ENCODE data around the gene NFATC1. TPM values are rescaled to one million over a fixed set of nuclear protein-coding genes. Genes with fewer than 3 reads are reported as not detected.

NFATC1 gene
- total and polyA plus RNA-seq, 2 donors: 5.4 to 23.8 TPM

GRCh38 chr18:79360933-79361332, 34.8 kb upstream of the NFATC1 start:
- Histone ChIP-seq H3K4me1 (ENCODE audit: control insufficient read depth in 2 of 2, insufficient read depth in 2 of 2, low read length in 2 of 2) (no peaks in the 10 kb centered on the region), H3K27ac (ENCODE audit: low read depth in 1 of 2, low read length in 1 of 2) (no peak overlapping the region), H3K27me3 (ENCODE audit: control insufficient read depth in 2 of 2, insufficient read depth in 1 of 2, low read length in 1 of 2) (no peaks in the 10 kb centered on the region), H3K36me3 (ENCODE audit: control insufficient read depth in 2 of 2, insufficient read depth in 2 of 2, low read length in 1 of 2) (peaks cover 21 to 22% of the 10 kb centered on the region in 2 donors), H3K4me3 (ENCODE audit: low read length in 2 of 2) (no peak overlapping the region), H3K9me3 (ENCODE audit: control insufficient read depth in 2 of 2, insufficient read depth in 1 of 2, low read length in 1 of 2) (no peaks in the 10 kb centered on the region)
- no peak for DNase-seq (ENCODE audit: low read depth in 6 of 9, low spot score in 9 of 9)
- 97% methylated on average over 12 of the region's 12 CpGs for WGBS

DNA sequence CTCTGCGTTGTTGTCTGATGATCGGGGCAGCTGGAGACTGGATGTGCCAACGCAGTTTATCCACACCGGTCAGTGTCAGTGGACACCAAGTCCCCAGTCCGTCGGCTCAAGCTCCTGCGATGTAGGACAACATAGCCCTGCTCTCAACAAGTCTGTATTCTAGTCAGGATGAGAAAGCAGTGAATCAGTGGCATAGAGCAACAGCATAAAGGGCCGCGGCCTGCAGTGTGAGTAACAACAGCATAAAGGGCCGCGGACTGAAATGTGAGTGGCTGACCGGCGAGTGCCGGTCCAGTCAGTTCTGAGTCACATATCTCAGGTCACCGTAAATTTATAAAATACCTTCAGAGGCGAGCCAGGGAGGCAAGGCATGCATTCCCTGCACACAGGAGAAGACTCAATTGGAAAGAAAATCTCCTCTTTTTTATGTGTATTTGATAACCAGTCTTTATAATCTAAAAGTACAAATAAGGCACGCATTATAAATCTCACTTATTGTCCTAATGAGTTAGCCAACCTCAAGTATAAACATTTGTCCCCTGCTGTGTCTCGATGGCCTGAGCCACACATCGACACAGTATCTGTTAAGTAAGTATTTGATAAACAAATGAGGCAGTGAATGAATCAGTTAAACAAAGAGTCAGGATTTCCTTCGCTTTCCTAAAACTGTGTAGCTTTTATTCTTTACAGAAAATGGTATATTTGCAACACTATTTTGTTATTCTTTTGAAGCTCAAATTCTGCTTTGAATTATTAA, 33.8 kb upstream of the NFATC1 start:
- WGBS: 92% methylated on average over 20 of the region's 20 CpGs
- Histone ChIP-seq H3K9me3 (ENCODE audit: control insufficient read depth in 2 of 2, insufficient read depth in 1 of 2, low read length in 1 of 2) (no peaks in the 10 kb centered on the region), H3K4me3 (ENCODE audit: low read length in 2 of 2) (no peak overlapping the region), H3K27me3 (ENCODE audit: control insufficient read depth in 2 of 2, insufficient read depth in 1 of 2, low read length in 1 of 2) (no peaks in the 10 kb centered on the region), H3K27ac (ENCODE audit: low read depth in 1 of 2, low read length in 1 of 2) (no peak overlapping the region), H3K36me3 (ENCODE audit: control insufficient read depth in 2 of 2, insufficient read depth in 2 of 2, low read length in 1 of 2) (peaks cover 21 to 22% of the 10 kb centered on the region in 2 donors), H3K4me1 (ENCODE audit: control insufficient read depth in 2 of 2, insufficient read depth in 2 of 2, low read length in 2 of 2) (no peaks in the 10 kb centered on the region)
- DNase-seq (ENCODE audit: low read depth in 6 of 9, low spot score in 9 of 9): no peak

DNA sequence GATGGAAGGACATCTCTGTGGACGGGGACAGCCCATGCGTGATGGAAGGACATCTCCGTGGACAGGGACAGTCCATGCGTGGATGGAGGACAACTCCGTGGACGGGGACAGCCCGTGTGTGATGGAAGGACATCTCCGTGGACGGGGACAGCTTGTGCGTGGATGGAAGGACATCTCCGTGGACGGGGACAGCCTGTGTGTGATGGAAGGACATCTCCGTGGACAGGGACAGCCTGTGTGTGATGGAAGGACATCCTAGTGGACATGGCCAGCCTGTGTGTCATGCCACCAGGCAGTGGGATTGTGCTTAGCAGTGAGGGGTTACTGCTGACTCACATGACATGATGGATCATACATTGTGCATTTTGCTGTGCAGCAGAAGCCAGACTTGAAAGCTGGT, 30.0 kb upstream of the NFATC1 start:
- H3K4me3 ChIP-seq (ENCODE audit: low read length in 2 of 2): no peak overlapping the region
- H3K9me3 ChIP-seq (ENCODE audit: control insufficient read depth in 2 of 2, insufficient read depth in 1 of 2, low read length in 1 of 2): no peaks in the 10 kb centered on the region
- no peak overlapping the region for H3K27ac ChIP-seq (ENCODE audit: low read depth in 1 of 2, low read length in 1 of 2)
- no peaks in the 10 kb centered on the region for H3K27me3 ChIP-seq (ENCODE audit: control insufficient read depth in 2 of 2, insufficient read depth in 1 of 2, low read length in 1 of 2)
- peaks cover 9 to 25% of the 10 kb centered on the region in 2 donors for H3K36me3 ChIP-seq (ENCODE audit: control insufficient read depth in 2 of 2, insufficient read depth in 2 of 2, low read length in 1 of 2)
- no peak for DNase-seq (ENCODE audit: low read depth in 6 of 9, low spot score in 9 of 9)
- H3K4me1 ChIP-seq (ENCODE audit: control insufficient read depth in 2 of 2, insufficient read depth in 2 of 2, low read length in 2 of 2): peaks cover 0 to 5% of the 10 kb centered on the region in 2 donors
- WGBS: 97% methylated on average over 13 of the region's 13 CpGs

- H3K27me3 ChIP-seq (ENCODE audit: control insufficient read depth in 2 of 2, insufficient read depth in 1 of 2, low read length in 1 of 2): no peaks in the 10 kb centered on the region
- peaks cover 9 to 24% of the 10 kb centered on the region in 2 donors for H3K36me3 ChIP-seq (ENCODE audit: control insufficient read depth in 2 of 2, insufficient read depth in 2 of 2, low read length in 1 of 2)
- DNase-seq (ENCODE audit: low read depth in 6 of 9, low spot score in 9 of 9): no peak
- H3K27ac ChIP-seq (ENCODE audit: low read depth in 1 of 2, low read length in 1 of 2): no peak overlapping the region
- no peak overlapping the region for H3K4me3 ChIP-seq (ENCODE audit: low read length in 2 of 2)
- H3K9me3 ChIP-seq (ENCODE audit: control insufficient read depth in 2 of 2, insufficient read depth in 1 of 2, low read length in 1 of 2): no peaks in the 10 kb centered on the region
- peaks cover 2 to 6% of the 10 kb centered on the region in 2 donors for H3K4me1 ChIP-seq (ENCODE audit: control insufficient read depth in 2 of 2, insufficient read depth in 2 of 2, low read length in 2 of 2)
- WGBS: 94% methylated on average over 29 of the region's 29 CpGs
Observed at GRCh38 chr18:79366177-79367094, 29.3 kb upstream of the NFATC1 start.

DNA sequence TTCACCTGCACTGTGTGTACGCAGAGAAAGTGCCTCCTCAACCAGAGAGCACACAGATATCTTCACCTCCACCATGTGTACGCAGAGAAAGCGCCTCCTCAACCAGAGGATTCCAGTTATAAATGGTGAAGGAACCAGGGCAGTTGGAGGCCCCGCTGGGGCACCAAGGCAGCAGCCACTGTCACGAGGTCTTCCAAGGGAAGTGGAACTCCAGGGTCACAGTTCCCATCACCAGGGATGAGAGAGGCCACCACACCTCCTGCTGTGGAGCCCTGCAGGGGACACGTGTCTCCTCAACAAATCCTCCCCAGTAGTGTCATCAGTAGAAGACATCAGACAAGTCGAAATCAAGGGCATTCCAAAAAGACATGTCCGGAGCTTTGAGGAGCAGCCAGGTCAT, 28.2 kb upstream of the NFATC1 start:
- DNase-seq (ENCODE audit: low read depth in 6 of 9, low spot score in 9 of 9): no peak
- H3K27me3 ChIP-seq (ENCODE audit: control insufficient read depth in 2 of 2, insufficient read depth in 1 of 2, low read length in 1 of 2): no peaks in the 10 kb centered on the region
- H3K36me3 ChIP-seq (ENCODE audit: control insufficient read depth in 2 of 2, insufficient read depth in 2 of 2, low read length in 1 of 2): peaks cover 5 to 20% of the 10 kb centered on the region in 2 donors
- no peaks in the 10 kb centered on the region for H3K9me3 ChIP-seq (ENCODE audit: control insufficient read depth in 2 of 2, insufficient read depth in 1 of 2, low read length in 1 of 2)
- H3K27ac ChIP-seq (ENCODE audit: low read depth in 1 of 2, low read length in 1 of 2): no peak overlapping the region
- 99% methylated on average over 8 of the region's 8 CpGs for WGBS
- no peak overlapping the region for H3K4me3 ChIP-seq (ENCODE audit: low read length in 2 of 2)
- H3K4me1 ChIP-seq (ENCODE audit: control insufficient read depth in 2 of 2, insufficient read depth in 2 of 2, low read length in 2 of 2): peaks cover 6 to 10% of the 10 kb centered on the region in 2 donors

GRCh38 chr18:79367989-79368388, 27.7 kb upstream of the NFATC1 start:
- Histone ChIP-seq H3K4me1 (ENCODE audit: control insufficient read depth in 2 of 2, insufficient read depth in 2 of 2, low read length in 2 of 2) (peaks cover 6 to 10% of the 10 kb centered on the region in 2 donors), H3K36me3 (ENCODE audit: control insufficient read depth in 2 of 2, insufficient read depth in 2 of 2, low read length in 1 of 2) (peaks cover 5 to 20% of the 10 kb centered on the region in 2 donors), H3K9me3 (ENCODE audit: control insufficient read depth in 2 of 2, insufficient read depth in 1 of 2, low read length in 1 of 2) (no peaks in the 10 kb centered on the region), H3K27ac (ENCODE audit: low read depth in 1 of 2, low read length in 1 of 2) (no peak overlapping the region), H3K4me3 (ENCODE audit: low read length in 2 of 2) (no peak overlapping the region), H3K27me3 (ENCODE audit: control insufficient read depth in 2 of 2, insufficient read depth in 1 of 2, low read length in 1 of 2) (no peaks in the 10 kb centered on the region)
- WGBS: 89% methylated on average over 18 of the region's 18 CpGs
- DNase-seq (ENCODE audit: low read depth in 6 of 9, low spot score in 9 of 9): no peak

DNA sequence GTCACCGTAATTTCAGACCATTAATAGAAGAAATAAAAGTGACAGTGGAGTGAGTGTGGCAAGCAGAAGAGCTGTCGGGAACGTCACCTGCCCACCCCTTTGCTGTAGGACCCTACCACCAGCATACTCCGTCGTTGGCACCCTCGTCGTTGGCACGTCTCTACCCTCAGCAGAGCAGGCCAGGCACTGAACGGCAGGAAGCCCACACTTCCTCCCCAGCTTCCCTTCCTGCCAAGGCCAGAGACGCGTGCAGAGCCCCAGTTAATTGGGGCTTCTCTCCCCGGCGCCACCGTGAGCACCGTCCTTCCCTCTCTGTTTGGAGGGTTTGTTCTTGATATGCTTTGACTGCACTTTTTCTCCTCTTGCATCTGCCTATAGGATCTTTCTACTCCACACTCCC, 27.0 kb upstream of the NFATC1 start:
- no peaks in the 10 kb centered on the region for H3K27me3 ChIP-seq (ENCODE audit: control insufficient read depth in 2 of 2, insufficient read depth in 1 of 2, low read length in 1 of 2)
- DNase-seq (ENCODE audit: low read depth in 6 of 9, low spot score in 9 of 9): peak in 1 of 9 donors; percentile 23
- no peaks in the 10 kb centered on the region for H3K9me3 ChIP-seq (ENCODE audit: control insufficient read depth in 2 of 2, insufficient read depth in 1 of 2, low read length in 1 of 2)
- H3K27ac ChIP-seq (ENCODE audit: low read depth in 1 of 2, low read length in 1 of 2): no peak overlapping the region
- H3K36me3 ChIP-seq (ENCODE audit: control insufficient read depth in 2 of 2, insufficient read depth in 2 of 2, low read length in 1 of 2): peaks cover 5 to 17% of the 10 kb centered on the region in 2 donors
- H3K4me3 ChIP-seq (ENCODE audit: low read length in 2 of 2): no peak overlapping the region
- WGBS: 10% methylated on average over 15 of the region's 15 CpGs
- H3K4me1 ChIP-seq (ENCODE audit: control insufficient read depth in 2 of 2, insufficient read depth in 2 of 2, low read length in 2 of 2): peaks cover 6 to 10% of the 10 kb centered on the region in 2 donors

DNA sequence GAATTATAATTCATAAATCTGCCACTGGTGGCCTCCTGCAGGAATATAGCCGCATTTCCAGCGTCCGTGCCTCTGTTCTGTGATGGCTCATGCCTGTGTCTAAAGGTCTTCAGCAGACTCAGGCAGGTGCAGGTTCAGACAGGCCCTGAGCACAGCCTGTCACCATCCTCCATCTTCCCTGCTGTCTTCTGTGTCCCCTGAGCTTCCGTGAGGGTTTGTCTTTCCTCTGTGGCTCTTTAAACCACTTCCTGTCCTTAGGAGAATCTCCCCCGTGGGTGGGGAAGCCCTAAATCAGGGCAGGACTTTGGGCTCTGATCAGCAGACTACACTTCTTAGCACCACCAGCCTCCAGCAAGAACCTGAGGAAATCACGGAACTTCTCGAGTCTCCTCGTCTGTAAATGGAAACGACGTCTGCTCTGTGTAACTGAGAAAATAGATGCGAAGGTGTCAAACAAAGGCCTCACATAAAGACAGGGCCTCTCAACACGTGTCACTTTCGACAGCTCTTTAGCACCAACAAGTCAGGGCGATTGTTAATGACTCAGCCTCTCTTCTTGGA, 24.1 kb upstream of the NFATC1 start:
- H3K4me3 ChIP-seq (ENCODE audit: low read length in 2 of 2): no peak overlapping the region
- no peaks in the 10 kb centered on the region for H3K27me3 ChIP-seq (ENCODE audit: control insufficient read depth in 2 of 2, insufficient read depth in 1 of 2, low read length in 1 of 2)
- H3K9me3 ChIP-seq (ENCODE audit: control insufficient read depth in 2 of 2, insufficient read depth in 1 of 2, low read length in 1 of 2): no peaks in the 10 kb centered on the region
- WGBS: 70% methylated on average over 14 of the region's 14 CpGs
- no peak overlapping the region for H3K27ac ChIP-seq (ENCODE audit: low read depth in 1 of 2, low read length in 1 of 2)
- H3K4me1 ChIP-seq (ENCODE audit: control insufficient read depth in 2 of 2, insufficient read depth in 2 of 2, low read length in 2 of 2): peaks cover 6 to 10% of the 10 kb centered on the region in 2 donors
- DNase-seq (ENCODE audit: low read depth in 6 of 9, low spot score in 9 of 9): peak in 1 of 9 donors; percentile 43
- H3K36me3 ChIP-seq (ENCODE audit: control insufficient read depth in 2 of 2, insufficient read depth in 2 of 2, low read length in 1 of 2): peaks cover 5 to 21% of the 10 kb centered on the region in 2 donors

- Histone ChIP-seq H3K27ac (ENCODE audit: low read depth in 1 of 2, low read length in 1 of 2) (no peak overlapping the region), H3K27me3 (ENCODE audit: control insufficient read depth in 2 of 2, insufficient read depth in 1 of 2, low read length in 1 of 2) (no peaks in the 10 kb centered on the region), H3K9me3 (ENCODE audit: control insufficient read depth in 2 of 2, insufficient read depth in 1 of 2, low read length in 1 of 2) (no peaks in the 10 kb centered on the region), H3K36me3 (ENCODE audit: control insufficient read depth in 2 of 2, insufficient read depth in 2 of 2, low read length in 1 of 2) (peaks cover 7 to 28% of the 10 kb centered on the region in 2 donors), H3K4me3 (ENCODE audit: low read length in 2 of 2) (no peak overlapping the region), H3K4me1 (ENCODE audit: control insufficient read depth in 2 of 2, insufficient read depth in 2 of 2, low read length in 2 of 2) (peaks cover 6 to 10% of the 10 kb centered on the region in 2 donors)
- no peak for DNase-seq (ENCODE audit: low read depth in 6 of 9, low spot score in 9 of 9)
- WGBS: 98% methylated on average over 10 of the region's 10 CpGs
Observed at GRCh38 chr18:79372461-79372860, 23.3 kb upstream of the NFATC1 start.
